HG02588 (cell line): ENCODE results near the gene OSM.

Experiments
- ATAC-seq: cut with Tn5 transposase; IDR thresholded peaks from one replicate; pipeline ENCODE4 v1.9.1; 2021; ENCODE audit warnings: mild to moderate bottlenecking, moderate library complexity; ENCODE audit not compliant: unreplicated experiment

OSM gene

DNA sequence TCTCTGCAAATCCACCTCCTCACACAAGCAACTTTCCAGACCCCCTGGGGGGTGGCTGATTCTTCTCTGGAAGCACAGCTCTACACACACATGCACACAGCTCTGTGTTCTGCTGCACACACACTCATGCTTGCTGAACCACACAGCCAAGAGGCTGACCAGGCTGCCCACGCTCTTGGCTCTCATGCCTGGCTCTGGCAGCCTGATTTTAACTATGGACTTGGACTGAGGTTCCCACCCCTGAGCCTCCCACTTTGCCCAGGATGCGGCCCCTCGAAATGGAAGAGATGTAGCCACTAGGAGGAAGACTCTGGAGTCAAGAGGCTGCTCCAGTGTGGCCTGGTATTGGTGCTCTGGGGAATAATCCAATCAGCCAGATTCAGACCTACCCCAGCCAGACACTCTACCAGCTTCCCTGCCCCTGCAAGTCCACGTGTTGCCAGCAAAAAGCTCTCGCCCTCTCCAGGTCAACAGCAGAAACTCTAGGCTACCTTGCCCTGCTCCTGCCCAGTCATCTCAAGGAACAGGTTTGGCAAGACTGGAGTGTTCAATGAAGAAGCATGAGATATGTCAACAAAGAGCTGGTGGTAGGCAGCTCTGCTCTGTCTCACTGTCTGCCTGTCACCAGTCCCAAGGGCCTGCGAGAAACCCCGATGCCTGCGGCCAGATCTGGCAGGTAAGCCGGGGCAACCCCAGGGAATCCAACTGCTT is 31.5 kb upstream of the OSM start:
- no peak for ATAC-seq

GRCh38 chr22:30297276-30297990 is 30.8 kb upstream of the OSM start:
- ATAC-seq, result no peak

- ATAC-seq, result no peak
Observed at GRCh38 chr22:30296833-30297232, 30.2 kb upstream of the OSM start.

- ATAC-seq, result no peak
Observed at GRCh38 chr22:30296324-30296723, 29.7 kb upstream of the OSM start.

- ATAC-seq, result no peak
Observed at GRCh38 chr22:30295576-30295975, 28.9 kb upstream of the OSM start.

DNA sequence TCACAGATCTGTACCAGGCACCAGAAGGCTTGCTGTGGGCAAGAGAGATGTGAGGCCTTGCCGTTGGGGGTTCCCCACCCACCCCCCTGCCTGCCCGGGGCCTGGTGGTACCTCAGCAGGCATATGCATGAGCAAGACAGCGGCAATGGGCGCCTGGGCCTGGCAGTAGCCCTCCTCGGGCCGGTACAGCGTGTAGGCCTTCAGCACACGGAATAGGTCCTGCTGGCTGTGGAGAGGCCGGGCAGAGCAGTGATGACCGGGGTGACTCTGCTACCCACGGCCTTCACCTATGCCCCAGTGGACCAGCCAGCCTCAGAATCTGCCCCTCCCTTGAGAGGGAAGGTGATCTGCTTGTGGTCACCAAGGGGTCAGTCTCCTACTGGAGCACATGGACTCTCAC is 28.2 kb upstream of the OSM start:
- ATAC-seq, result no peak

DNA sequence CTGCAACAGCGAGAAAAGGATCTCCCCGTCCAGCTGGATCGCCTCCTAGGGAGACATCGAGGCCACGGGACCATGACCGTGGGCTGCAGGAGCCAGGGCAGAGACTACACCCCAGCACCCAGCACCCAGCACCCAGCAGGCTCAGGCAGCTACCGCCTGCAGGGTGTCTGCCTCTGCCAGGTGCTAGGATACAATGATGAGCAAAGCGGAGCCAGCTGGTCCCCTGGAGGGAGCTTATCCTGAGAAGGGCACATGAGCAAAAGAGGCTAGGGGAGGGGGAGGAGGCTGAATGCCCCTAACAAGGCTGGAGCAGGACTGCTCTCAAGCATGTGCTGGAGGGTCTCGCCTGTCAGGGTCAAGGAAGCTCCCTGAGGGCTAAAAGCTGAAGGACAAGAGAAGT is 27.4 kb upstream of the OSM start:
- no peak for ATAC-seq

- ATAC-seq, result no peak
Observed at GRCh38 chr22:30293026-30293425, 26.4 kb upstream of the OSM start.

DNA sequence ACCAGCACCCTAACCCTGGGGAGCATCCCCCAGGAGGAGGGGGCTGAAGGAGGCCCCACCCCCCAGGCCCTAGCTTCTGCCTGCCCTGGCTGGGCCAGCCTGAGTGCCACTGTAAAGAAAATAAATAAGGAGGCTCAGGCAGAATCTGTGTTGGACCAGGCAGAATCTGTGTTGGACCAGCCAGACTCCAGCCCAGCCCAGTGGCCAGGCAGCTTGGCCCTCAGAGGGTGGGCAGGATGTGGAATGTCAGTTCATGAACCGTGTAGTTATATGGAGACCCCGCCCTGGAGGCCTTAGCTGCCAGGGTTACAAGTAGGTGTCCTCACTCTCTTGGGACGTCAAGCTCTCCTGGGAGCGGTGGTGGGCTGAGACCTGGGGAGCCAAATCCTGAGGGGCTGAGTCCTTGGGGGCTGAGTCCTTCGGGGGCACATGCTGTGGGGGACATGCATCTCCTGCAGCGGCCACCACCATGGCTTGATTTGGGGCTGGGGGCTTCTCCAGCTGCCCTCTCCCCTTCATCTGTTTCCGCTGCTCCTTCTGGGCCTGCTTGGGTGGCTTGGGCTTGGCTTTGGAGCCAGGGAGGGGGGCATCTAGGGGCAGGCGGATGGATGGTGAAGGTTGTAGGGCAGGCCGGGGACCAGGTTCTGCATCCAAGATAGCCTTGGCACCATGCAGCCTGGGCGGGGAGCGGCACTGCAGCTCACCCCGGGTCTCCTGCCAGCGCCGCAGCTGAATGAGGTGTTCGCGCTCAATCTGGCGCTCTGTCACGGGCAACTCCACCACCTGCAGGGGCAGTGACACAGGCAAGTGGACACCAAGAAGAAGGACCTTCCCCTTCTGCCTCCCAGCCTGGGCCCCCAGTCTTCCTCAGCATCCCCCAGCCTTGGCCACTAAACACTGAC is 25.7 kb upstream of the OSM start:
- ATAC-seq, result no peak

DNA sequence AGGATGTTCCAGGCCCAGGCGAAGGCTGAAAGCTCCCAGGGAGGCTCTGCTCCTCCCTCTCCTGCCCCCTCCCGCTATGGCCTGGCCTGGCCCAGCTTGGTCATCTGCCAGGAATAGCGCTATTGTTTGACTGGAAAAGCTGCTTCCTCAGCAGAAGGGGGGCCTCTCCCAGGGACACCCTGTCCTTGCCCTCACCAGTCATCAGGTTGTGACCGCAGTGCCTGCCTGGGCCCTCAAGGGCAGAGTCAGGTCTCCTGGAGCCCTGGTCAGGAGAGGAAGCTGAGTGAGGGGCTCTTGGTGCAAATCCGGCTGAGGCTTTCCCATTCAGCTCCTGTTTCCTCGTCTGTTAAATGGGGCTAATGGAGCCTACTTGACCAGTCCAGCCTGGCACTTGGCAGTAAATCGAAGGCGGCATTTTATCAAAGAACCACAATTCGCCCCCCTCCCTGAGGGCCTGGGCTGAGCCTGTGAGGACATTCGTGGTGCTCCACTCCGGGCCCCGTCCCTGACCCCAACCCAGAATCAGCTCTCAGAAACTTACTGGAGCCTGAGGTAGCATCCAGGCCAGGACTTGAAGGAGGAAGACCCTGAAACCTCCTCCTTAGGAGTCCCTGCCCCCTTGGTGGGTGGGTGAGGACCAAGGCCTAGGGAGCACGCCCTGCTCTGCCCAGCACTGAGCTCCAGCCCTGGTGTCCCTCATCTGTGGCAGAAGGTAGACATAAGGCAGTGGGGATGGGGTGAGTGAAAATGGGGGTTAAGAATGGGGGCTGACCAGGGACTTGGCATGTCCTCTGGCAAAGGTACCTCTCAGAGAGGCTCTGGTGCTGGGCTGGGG is 24.6 kb upstream of the OSM start:
- no peak for ATAC-seq

DNA sequence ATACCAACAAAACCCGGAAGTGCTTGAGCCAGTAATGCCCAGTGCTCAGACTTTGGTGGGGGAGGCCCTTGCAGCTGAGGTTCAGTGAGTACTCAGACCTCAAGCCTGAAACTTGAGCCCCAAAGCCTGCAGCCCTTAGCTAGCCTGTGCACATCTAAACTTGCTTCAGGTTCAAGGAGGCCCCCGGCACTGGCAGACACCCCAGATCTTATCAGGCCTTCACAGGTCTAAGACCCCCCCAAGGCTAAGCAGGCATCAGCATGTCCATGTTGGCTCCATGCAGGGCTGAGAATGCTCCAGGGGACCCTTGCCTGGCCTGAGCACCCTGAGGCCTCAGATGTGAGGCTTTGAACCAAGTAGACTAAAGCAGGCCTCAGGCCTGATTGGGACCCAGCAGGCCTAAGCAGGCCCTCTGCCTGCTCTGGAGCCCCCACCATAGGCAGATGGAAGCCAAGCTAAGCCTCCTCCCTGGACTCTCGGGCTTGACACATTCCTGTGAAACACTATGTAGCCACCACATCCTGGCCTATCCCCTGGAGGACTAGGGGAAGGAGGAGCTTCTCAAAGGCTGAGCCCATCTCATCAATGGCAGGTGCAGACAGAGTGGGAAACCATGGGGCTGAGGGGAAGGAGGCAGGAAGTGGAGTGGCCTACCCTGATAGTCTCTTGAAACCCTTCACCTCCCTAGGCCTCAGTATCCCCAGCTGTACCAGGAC is 23.8 kb upstream of the OSM start:
- ATAC-seq, result no peak

- ATAC-seq, result peak; percentile 17
Observed at GRCh38 chr22:30289980-30290313, 23.3 kb upstream of the OSM start.

DNA sequence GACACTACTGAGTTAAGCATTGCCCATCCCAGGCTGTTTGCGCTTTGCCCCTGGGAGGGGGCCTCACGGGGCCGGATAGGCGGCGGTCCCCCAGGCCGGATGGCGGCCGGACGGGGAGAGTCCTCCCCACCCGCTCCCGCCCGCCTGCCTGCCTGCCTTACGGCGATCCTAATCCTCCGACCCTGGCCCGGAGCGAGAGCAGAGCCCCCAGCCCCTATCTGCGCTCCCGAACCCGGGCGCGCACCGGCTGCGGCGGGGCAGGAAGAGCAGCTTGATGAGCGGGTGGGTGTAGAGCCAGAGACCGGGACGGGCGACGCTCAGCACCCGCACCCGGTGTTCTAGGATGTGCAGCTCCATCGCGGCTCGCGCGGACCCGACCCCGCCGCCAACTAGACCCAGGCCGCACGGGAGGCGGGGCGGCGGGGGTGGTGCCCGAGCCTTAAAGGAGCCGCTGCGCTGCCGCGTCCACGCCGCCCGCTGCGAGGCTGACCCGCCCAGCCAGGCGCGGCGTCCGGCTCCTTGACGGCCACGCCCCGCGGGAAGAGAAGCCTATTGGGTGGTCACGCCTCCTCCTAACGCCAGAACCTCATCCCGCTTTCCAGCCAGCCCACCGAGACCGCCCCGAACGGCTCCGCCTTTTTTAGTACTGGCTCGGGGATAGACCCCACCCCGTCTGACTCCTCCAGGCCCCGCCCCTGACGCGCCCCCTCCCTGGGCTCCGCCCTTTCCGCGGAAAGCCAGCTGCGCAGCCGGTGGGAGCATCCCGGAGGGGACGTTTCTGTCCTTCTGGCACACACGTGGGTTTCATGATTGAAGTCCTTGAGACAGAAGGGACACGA is 22.7 kb upstream of the OSM start, which contains the start of gene CASTOR1:
CASTOR1 (minus strand) TSS at position 365 of the 839 bp plus-strand sequence; CDS start at position 357, 8 bp downstream.
- ATAC-seq, result peak; percentile 66

GRCh38 chr22:30288419-30289140 is 21.9 kb upstream of the OSM start:
- ATAC-seq, result no peak

DNA sequence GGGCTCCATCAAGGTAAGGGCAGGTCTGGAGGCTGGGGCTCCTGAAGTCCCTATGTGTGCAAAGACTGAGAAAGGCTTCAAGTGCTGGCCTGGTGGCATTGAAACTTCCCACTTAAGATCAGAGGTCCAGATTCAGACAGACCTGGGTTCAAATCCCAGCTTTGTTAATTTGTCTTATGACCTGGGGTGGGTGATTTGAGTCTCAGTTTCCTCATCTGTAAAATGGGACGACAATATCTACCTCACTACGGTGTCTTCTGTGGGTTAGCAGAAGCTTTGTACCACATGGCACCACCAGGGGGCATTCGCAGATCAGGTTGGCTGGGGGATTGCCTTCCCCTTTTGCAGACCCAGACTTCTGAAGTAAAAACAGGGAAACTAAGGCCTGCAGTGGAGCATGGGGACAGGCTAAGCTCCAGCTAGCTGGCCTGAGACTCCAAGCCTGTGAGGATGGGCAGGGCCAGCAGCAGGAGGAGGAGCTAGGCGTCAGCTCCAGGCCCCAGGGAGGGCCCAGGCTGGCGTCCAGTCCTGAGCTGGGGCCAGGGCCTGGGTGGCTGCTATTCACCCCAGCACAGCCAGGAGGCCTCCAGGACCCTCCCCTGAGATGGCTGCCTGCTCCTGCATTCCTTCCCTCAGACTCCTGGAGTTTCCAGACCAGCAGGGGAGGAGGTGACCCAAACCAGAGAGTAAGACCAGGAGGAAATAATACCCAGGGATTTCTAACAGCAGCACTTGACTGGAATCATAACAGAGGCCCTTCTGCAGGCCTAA is 21.2 kb upstream of the OSM start:
- no peak for ATAC-seq

DNA sequence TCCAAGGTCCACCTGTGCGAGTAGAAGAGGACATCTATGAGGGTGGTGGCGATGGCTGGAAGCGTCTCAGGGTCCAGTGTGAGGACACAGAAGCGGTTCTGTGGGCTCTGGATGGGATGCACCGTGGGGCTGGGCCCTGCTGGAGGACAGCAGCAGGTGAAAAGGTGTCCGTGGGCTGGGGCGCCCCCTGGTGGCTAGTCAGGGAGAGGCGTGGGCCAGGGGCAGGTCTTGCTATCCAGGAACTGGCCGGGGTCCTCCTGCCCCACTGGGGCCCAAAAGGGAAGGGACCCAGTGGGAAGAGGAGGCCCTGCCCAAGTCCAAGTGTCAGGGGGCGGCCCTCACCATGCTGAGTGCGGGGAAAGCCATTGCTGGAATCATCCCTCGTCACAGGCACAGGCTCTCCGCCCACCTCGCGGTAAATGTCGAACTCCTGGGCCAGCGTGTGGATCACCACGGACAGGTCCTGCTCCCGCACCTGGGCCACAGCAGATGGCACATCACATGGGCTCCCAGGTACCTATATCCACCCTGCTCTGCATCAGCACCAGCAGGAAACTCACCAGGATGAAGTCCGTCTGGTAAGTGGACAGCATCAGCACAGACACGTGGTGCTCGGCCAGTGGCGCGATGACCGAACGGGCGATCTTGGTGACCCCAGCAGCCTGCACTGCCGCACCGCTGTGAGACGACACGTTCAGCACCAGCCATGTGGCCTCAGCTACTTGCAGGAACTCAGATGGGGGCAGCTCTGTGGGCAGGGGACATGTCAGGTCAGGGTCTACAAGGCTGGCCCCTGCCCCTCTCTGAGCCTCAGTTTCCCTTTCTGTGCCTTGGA is 20.4 kb upstream of the OSM start:
- no peak for ATAC-seq

DNA sequence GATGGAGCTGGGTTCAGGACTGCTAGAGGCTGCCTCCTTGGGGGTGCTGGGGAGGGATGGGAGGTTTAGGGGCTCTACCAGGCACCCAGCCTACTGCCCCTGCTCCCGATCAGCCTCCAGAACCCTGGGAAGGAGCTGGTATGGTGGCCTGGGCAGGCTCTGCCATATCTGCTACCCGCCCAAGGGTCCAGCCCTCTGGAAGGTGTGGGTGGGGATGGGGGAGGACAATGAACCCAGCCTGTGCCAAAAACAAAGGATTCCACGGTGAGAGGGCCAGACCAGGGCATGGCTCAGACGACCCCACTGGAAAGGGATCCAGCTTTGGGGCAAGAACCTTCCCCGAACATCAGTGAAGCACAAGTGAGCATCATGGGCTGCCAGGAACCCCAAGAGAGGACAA is 19.7 kb upstream of the OSM start:
- no peak for ATAC-seq
